GM06990 (cell line): ENCODE data around the gene PHKG2.

ENCODE experiments used
- DNase-seq: peaks from one replicate; pipeline ENCODE4 v3.0.0-alpha.2; 2011; ENCODE audit not compliant: insufficient read length; ENCODE audit errors: extremely low read depth
- H3K27me3 ChIP-seq: replicated peaks from 2 replicates; pipeline ENCODE4 v1.6.0; 2011; ENCODE audit warnings: low read length; ENCODE audit not compliant: control insufficient read depth, insufficient read depth
- H3K36me3 ChIP-seq: 2 replicates; pipeline ENCODE4 v1.5.1; 2011; ENCODE audit warnings: low read length; ENCODE audit not compliant: control insufficient read depth, insufficient read depth
- H3K4me3 ChIP-seq: replicated peaks from 2 replicates; pipeline ENCODE4 v1.5.1; 2011; ENCODE audit warnings: low read depth, mild to moderate bottlenecking, control low read depth, low read length
- TF ChIP-seq, protein P1 (sequence below): IDR thresholded peaks from 2 replicates; pipeline ENCODE4 v1.5.1; 2011; ENCODE audit warnings: low read length, control low read depth, mild to moderate bottlenecking, inconsistent platforms; ENCODE audit not compliant: insufficient read depth, poor library complexity, severe bottlenecking

Gene PHKG2

DNA sequence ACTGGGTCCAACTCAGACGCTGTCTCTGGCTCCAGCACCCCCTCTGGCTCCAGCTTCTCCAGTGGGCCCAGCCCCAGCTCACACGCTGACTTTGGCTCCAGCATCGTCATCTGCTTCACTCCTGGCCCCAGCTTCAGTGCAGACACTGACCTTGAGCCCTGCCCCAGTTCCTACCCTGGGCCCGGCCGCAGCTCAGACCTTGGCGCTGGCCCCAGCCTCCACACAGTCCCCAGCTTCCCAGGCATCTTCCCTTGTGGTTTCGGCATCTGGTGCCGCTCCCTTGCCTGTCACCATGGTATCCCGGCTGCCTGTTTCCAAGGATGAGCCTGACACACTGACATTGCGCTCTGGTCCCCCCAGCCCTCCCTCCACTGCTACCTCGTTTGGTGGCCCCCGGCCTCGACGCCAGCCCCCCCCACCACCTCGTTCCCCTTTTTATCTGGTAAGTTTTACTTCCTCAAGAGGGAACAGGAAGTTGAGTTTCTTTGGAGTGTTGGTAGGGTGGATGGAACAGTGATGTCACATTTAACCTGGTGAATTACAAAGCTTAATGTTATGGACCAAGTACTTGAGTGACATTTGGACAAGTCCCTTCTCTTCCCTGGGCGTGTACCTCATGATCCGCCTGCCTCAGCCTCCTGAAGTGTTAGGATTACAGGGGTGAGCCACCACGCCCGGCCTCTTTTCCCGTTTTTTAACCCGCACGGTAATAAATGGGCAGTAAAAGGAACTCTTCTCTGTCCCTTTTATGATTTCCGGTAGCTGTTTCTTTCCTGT, 23.4 kb upstream of the PHKG2 start:
- peaks cover 61% of the 10 kb centered on the region for H3K36me3 ChIP-seq
- TF ChIP-seq, protein P1, sequence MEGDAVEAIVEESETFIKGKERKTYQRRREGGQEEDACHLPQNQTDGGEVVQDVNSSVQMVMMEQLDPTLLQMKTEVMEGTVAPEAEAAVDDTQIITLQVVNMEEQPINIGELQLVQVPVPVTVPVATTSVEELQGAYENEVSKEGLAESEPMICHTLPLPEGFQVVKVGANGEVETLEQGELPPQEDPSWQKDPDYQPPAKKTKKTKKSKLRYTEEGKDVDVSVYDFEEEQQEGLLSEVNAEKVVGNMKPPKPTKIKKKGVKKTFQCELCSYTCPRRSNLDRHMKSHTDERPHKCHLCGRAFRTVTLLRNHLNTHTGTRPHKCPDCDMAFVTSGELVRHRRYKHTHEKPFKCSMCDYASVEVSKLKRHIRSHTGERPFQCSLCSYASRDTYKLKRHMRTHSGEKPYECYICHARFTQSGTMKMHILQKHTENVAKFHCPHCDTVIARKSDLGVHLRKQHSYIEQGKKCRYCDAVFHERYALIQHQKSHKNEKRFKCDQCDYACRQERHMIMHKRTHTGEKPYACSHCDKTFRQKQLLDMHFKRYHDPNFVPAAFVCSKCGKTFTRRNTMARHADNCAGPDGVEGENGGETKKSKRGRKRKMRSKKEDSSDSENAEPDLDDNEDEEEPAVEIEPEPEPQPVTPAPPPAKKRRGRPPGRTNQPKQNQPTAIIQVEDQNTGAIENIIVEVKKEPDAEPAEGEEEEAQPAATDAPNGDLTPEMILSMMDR: no peak
- no peak for DNase-seq
- no peaks in the 10 kb centered on the region for H3K27me3 ChIP-seq
- no peak overlapping the region for H3K4me3 ChIP-seq

DNA sequence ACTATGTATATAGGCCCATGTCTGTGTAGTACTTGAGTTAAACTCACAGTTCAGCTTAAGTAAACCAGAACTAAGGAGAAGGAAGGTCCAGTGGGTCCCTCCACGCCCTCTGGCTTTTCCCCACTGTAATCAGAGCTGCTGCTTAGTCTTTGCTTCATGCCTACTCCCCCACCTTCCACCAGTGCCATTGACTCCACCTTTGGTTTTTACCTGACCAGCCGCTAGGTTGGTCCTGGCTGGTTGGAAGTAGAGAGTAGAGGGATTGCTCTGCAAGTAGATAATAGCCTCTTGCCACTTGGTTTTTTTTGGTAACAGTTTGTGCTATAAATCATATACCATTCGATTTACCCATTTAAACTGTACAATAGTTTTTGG, 22.8 kb upstream of the PHKG2 start:
- TF ChIP-seq, protein P1: no peak
- no peak overlapping the region for H3K4me3 ChIP-seq
- peaks cover 57% of the 10 kb centered on the region for H3K36me3 ChIP-seq
- no peak for DNase-seq
- H3K27me3 ChIP-seq: no peaks in the 10 kb centered on the region

DNA sequence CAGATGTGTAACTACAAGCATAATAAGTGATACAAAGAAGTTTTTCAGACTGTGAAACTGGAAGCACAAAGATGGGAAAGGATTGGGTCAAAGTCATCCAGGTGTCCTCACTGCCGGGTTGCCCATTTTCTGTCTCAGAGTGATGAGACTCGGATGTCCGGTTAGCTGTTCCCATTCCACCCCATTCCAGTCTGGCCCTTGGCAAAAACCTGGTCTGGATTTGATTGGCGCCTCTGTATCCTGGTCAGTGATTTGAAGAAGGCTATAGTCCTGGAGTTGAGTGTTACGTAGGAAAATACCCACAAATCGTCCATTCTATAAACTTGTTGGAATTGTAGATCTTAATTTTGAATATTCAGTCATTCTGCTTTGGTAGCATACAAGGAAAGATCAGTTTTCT, 19.9 kb upstream of the PHKG2 start:
- TF ChIP-seq, protein P1: no peak
- no peak for DNase-seq
- H3K27me3 ChIP-seq: no peaks in the 10 kb centered on the region
- peaks cover 41% of the 10 kb centered on the region for H3K36me3 ChIP-seq
- no peak overlapping the region for H3K4me3 ChIP-seq

DNA sequence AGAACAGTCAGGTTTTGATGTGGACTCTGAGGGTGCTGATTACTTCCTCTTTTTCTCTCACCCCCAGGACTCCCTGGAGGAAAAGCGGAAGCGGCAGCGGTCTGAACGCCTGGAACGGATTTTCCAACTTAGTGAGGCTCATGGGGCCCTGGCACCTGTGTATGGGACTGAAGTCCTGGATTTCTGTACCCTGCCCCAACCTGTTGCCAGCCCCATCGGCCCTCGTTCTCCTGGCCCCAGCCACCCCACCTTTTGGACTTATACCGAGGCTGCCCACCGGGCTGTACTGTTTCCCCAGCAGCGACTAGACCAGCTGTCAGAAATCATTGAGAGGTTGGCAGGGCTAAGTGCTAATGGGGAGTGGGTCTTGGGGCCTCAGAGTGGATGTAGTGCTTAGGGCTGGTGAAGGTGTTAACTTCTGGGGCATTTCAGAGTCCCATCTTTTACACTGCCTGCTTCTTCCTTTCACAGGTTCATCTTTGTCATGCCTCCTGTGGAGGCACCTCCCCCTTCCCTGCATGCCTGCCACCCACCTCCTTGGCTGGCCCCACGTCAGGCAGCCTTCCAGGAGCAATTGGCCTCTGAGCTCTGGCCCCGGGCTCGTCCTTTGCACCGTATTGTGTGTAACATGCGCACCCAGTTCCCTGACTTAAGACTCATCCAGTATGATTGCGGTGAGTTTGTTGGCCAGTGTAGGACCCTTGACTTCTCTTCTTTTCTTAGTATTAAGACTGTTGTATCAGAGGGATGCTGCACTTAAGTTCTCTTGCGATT, 19.1 kb upstream of the PHKG2 start:
- no peaks in the 10 kb centered on the region for H3K27me3 ChIP-seq
- no peak for DNase-seq
- TF ChIP-seq, protein P1: no peak
- peaks cover 38% of the 10 kb centered on the region for H3K36me3 ChIP-seq
- no peak overlapping the region for H3K4me3 ChIP-seq

DNA sequence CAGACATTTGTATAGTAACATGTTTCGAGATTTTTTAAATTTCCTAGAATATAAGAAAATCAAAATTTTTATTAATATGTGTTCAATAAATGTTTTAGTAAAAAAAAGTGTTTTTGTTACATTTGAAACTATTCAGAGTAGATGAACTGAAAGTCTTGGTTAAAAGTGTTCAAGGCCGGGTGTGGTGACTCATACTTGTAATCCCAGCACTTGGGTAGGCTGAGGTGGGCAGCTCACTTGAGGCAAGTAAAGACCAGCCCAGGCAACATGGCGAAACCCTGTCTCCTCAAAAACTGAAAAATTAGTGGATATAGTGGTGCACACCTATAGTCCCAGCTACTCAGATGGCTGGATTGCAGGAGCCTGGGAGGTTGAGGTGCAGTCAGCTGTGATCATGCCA, 16.8 kb upstream of the PHKG2 start:
- DNase-seq: no peak
- H3K36me3 ChIP-seq: peaks cover 31% of the 10 kb centered on the region

More for the DNA sequence above, 16.8 kb upstream of the PHKG2 start:
- no peak overlapping the region for H3K4me3 ChIP-seq
- H3K27me3 ChIP-seq: no peaks in the 10 kb centered on the region
- TF ChIP-seq, protein P1: no peak
